GM12874 (cell line): Measurements from ENCODE around the gene KDM8.

Source experiments
- CTCF ChIP-seq: IDR thresholded peaks from 2 replicates; pipeline ENCODE4 v1.5.1; 2011; ENCODE audit warnings: low read depth, mild to moderate bottlenecking, control low read depth, low read length, moderate library complexity; ENCODE audit not compliant: insufficient read depth

KDM8 gene

GRCh38 chr16:27234171-27234570 lies 30.8 kb downstream of the KDM8 start:
- TF ChIP-seq CTCF, result no peak

GRCh38 chr16:27234603-27235002 lies 31.3 kb downstream of the KDM8 start:
- no peak for TF ChIP-seq CTCF

GRCh38 chr16:27235055-27235937 lies 32.0 kb downstream of the KDM8 start:
- peak; percentile 81 for TF ChIP-seq CTCF

- no peak for TF ChIP-seq CTCF
These were observed 32.6 kb downstream of the KDM8 start for GRCh38 chr16:27235938-27236245.

- TF ChIP-seq CTCF, result no peak
These were observed 33.4 kb downstream of the KDM8 start for GRCh38 chr16:27236635-27237218.

GRCh38 chr16:27237219-27238015 lies 34.1 kb downstream of the KDM8 start:
- no peak for TF ChIP-seq CTCF

- TF ChIP-seq CTCF, result no peak
These were observed 34.8 kb downstream of the KDM8 start for GRCh38 chr16:27238016-27238587.
